IPS DF 6.9 (cell line): Measurements from ENCODE around the gene NEURL1.
"Not testable (repeated sequence)": the region's sequence is repeated elsewhere in the genome, so short reads cannot be mapped to it uniquely, and the experiment has no call there.

Experiments
- DNase-seq: peaks from one replicate; pipeline ENCODE4 v3.0.0-alpha.2; 2013; ENCODE audit warnings: low read depth, low spot score
- H3K27ac ChIP-seq: one replicate; pipeline ENCODE4 v1.5.1; 2013; ENCODE audit warnings: low read length, control low read depth
- H3K27me3 ChIP-seq: 2 replicates; pipeline ENCODE4 v1.6.1; 2013; ENCODE audit warnings: mild to moderate bottlenecking, low read length; ENCODE audit not compliant: control insufficient read depth, insufficient read depth
- H3K36me3 ChIP-seq: 2 replicates; pipeline ENCODE4 v1.6.1; 2013; ENCODE audit warnings: low read length; ENCODE audit not compliant: control insufficient read depth, insufficient read depth
- H3K4me1 ChIP-seq: 2 replicates; pipeline ENCODE4 v1.6.1; 2013; ENCODE audit warnings: low read length; ENCODE audit not compliant: control insufficient read depth, insufficient read depth
- H3K4me3 ChIP-seq: 2 replicates; pipeline ENCODE4 v1.5.1; 2013; ENCODE audit warnings: mild to moderate bottlenecking, low read length
- H3K9me3 ChIP-seq: 2 replicates; pipeline ENCODE4 v1.6.1; 2013; ENCODE audit warnings: low read length, inconsistent platforms; ENCODE audit not compliant: control insufficient read depth, insufficient read depth
- WGBS: extraction: QIAGEN DNeasy Blood & Tissue Kit; methylation state at CpG from one replicate; pipeline ENCODE4 v1.1.7; 2013; ENCODE audit warnings: mixed read lengths, missing lambda C conversion rate; ENCODE audit not compliant: insufficient read length, insufficient coverage; 5-methylcytosine and 5-hydroxymethylcytosine counted together

Gene NEURL1

GRCh38 chr10:103476046-103476768 is 17.3 kb upstream of the NEURL1 start:
- no CpG with 5 or more reads among the region's 11 CpGs for WGBS
- no peaks in the 10 kb centered on the region for H3K27me3 ChIP-seq
- H3K4me1 ChIP-seq, result peaks cover 5% of the 10 kb centered on the region
- no peaks in the 10 kb centered on the region for H3K36me3 ChIP-seq
- no peaks in the 10 kb centered on the region for H3K9me3 ChIP-seq
- H3K27ac ChIP-seq, result no peak overlapping the region
- DNase-seq, result peak; percentile 57
- H3K4me3 ChIP-seq, result no peak overlapping the region

DNA sequence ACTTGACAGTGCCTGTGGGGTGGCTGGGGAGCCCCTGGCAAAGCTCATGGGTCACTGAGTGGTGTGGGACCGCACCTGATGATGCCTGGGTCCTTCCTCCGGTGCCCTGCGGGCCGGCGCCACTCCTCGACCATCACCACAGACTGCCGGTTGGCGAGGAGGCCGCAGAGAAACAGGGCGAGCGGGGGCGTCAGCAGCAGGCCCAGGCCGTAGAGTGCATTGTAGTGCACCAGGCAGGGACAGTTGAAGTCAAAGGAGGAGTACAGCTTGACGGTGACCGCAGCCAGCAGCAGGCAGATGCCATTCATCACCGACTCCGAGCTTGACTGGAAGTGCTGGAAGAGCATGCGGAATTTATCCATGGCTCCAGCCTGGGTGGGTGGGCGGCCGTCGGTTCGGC is 14.8 kb upstream of the NEURL1 start:
- no CpG with 5 or more reads among the region's 22 CpGs for WGBS

DNA sequence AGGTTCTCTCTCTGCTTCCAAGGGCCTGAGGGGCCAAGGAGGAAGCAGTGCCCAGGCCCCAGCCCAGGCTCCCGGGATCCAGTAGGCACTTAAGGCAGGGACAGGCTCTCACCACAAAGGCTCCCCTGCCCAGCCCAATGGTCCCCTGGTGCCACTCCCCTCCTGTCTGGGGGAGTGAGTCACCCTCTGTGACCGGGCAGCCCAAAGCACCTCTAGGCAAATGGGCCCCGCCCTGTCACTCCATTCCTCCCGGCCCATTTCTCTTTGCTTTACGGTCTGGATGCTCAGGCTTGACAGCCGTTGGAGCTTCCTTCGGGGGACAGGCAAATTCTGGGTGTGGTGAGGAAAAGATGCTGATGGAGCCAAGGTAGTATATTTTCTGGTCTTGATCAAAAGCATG is 14.4 kb upstream of the NEURL1 start, which contains the start of gene CALHM3:
Gene CALHM3 (minus strand): TSS at position 106 of the 400 bp plus-strand sequence. CDS start 208 bp downstream, outside the sequence.
- DNase-seq, result no peak

More for the DNA sequence above, 14.8 kb upstream of the NEURL1 start:
- no peaks in the 10 kb centered on the region for H3K27me3 ChIP-seq
- no peaks in the 10 kb centered on the region for H3K36me3 ChIP-seq
- DNase-seq, result no peak
- H3K4me1 ChIP-seq, result peaks cover 3% of the 10 kb centered on the region
- H3K27ac ChIP-seq, result no peak overlapping the region
- H3K4me3 ChIP-seq, result no peak overlapping the region
- no peaks in the 10 kb centered on the region for H3K9me3 ChIP-seq

GRCh38 chr10:103480521-103480920 is 13.0 kb upstream of the NEURL1 start:
- no CpG with 5 or more reads among the region's 5 CpGs for WGBS
- H3K27me3 ChIP-seq, result no peaks in the 10 kb centered on the region
- DNase-seq, result no peak
- H3K4me3 ChIP-seq, result no peak overlapping the region
- no peaks in the 10 kb centered on the region for H3K9me3 ChIP-seq
- peaks cover 3% of the 10 kb centered on the region for H3K4me1 ChIP-seq
- no peak overlapping the region for H3K27ac ChIP-seq
- H3K36me3 ChIP-seq, result no peaks in the 10 kb centered on the region

More for the DNA sequence above, 14.4 kb upstream of the NEURL1 start, which contains the start of gene CALHM3:
- Histone ChIP-seq H3K27me3 (no peaks in the 10 kb centered on the region), H3K4me1 (peaks cover 3% of the 10 kb centered on the region), H3K36me3 (no peaks in the 10 kb centered on the region), H3K4me3 (no peak within 1 kb of the TSS), H3K27ac (no peak within 1 kb of the TSS), H3K9me3 (no peaks in the 10 kb centered on the region)
- WGBS, result no CpG with 5 or more reads among the region's 7 CpGs

DNA sequence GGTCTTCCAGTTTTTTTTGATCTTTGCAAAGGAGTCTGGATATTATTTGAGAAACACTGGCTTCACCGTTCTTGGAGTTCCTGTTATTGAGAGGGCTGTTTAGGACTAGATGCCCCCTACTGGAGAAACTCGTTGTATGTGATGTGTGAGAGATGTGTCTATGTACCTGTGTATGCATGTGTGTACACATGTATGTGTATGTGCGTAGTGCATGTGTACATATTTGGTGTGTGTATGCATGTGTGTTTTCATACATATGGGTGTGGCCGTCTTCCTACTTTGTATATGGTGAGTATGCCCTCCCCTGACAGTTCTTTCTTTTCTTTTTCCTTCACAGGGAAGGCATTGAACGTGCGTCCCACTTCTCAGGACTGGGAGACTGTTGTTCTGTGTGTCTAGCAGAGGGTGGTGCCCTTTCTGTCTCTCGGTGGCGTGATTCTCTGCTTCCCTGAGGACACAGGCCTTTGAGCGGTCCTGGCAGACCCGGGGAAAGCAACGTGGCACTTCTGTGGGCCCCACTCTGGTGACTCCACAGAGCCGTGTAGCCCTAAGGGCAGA is 11.5 kb upstream of the NEURL1 start:
- Histone ChIP-seq H3K27ac (no peak overlapping the region), H3K4me1 (0 out of 2 replicates have a peak, but pooled peaks cover 1% of the 10 kb centered on the region), H3K4me3 (no peak overlapping the region), H3K27me3 (no peaks in the 10 kb centered on the region), H3K36me3 (no peaks in the 10 kb centered on the region), H3K9me3 (no peaks in the 10 kb centered on the region)
- WGBS, result no CpG with 5 or more reads among the region's 12 CpGs
- no peak for DNase-seq

DNA sequence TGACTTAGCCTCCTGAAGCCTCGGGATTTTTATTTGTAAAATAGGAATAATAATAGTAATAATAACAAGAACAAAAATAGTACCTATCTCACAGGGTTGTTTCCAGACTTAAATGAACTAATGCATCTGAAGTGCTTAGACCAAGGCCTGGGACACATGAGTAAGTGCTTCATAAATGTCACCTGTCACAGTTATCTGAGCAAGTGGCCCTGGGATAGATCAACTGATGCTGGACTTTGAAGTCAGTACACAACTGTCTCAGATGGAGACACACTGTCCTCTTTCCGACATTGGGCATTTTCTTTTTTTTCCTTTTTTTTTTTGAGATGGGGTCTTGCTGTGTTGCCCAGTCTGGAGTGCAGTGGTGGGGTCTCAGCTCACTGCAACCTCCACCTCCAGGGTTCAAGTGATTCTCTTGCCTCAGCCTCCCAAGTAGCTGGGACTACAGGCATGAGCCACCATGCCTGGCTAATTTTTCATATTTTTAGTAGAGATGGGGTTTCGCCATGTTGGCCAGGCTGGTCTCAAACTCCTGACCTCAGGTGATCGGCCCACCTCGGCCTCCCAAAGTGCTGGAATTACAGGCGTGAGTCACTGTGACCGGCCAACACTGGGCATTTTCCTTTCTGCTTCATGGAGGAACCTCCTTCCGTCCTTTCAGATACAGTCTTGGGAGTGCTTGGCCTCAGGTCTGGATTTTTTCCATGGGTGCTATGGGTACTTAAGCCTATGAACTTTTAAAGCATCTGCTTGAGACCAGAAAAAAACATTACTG is 6.7 kb upstream of the NEURL1 start:
- H3K27me3 ChIP-seq, H3K4me3 ChIP-seq, H3K27ac ChIP-seq, H3K4me1 ChIP-seq, DNase-seq, H3K9me3 ChIP-seq, H3K36me3 ChIP-seq: not testable (repeated sequence)
- no CpG with 5 or more reads among the region's 8 CpGs for WGBS

DNA sequence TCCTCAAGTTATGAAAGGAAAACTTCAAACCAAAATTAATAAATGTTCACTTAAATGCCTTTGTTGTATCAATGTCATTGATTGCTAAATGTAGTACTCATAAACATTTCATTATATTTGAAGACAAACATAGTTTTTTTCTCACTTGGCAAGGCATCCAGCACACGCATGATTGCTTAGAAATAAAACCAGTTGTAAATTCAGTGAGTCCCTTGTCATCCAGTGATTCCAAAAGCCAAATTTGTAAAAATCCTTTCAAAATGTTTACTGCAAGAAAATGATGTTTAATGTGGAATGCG is 6.1 kb upstream of the NEURL1 start:
- Histone ChIP-seq H3K4me1 (0 out of 2 replicates have a peak, but pooled peaks cover 1% of the 10 kb centered on the region), H3K27me3 (no peaks in the 10 kb centered on the region), H3K4me3 (no peak overlapping the region), H3K27ac (no peak overlapping the region), H3K36me3 (no peaks in the 10 kb centered on the region), H3K9me3 (no peaks in the 10 kb centered on the region)
- no peak for DNase-seq
- WGBS, result no CpG with 5 or more reads among the region's 2 CpGs

DNA sequence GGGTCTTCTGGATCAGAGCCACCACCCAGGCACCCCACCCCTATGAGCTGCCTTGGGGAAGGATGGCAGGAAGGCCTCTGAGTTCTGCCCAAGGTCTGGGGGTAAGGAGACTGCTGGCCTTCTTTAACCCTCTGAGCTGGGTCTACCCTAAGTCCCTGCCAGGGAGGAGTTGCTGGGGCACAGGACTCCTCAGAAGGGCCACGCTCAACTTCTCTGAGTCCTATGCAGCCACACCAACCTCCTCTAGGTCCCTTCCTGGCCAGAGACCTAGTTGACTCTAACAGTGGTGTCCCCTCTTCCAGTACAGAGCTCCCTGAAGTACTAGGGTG is 2.6 kb upstream of the NEURL1 start:
- H3K27ac ChIP-seq, result no peak overlapping the region
- DNase-seq, result no peak
- H3K27me3 ChIP-seq, result peaks cover 16% of the 10 kb centered on the region
- H3K9me3 ChIP-seq, result no peaks in the 10 kb centered on the region
- no peaks in the 10 kb centered on the region for H3K36me3 ChIP-seq
- no CpG with 5 or more reads among the region's 1 CpG for WGBS
- no peak overlapping the region for H3K4me3 ChIP-seq
- H3K4me1 ChIP-seq, result peaks cover 3% of the 10 kb centered on the region; the same call in 1 of the 2 replicates

DNA sequence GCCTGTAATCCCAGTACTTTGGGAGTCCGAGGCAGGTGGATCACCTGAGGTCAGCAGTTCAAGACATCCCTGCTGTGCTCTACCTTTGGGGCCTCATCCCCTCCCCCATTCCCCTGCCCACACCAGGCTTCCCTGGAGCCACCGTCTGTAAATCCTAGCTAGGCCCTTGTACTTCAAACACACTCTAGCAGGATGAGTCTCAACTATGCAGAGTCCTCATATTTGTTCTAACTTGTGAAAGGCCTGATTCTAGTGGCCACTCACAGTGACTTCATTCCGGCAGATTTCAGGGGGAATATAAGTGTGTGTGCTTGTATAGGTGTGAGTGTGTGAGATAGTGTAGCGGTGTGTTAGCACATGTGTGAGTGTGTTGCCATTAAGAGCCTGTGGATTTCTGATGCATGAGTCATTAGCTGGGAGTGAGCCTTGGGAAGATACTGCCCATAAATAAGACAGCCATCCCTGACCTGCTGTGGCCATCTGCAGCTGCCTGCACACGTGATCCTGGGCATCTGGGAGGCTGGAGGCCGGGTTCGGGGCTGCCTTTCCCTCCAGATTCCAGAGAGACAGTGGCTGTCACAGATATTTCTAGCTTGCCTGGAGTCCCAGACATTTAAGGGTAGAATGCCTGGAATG is 1.7 kb upstream of the NEURL1 start:
- WGBS, result no CpG with 5 or more reads among the region's 7 CpGs
- Histone ChIP-seq H3K4me1 (peaks cover 3% of the 10 kb centered on the region; the same call in 1 of the 2 replicates), H3K4me3 (no peak overlapping the region), H3K9me3 (no peaks in the 10 kb centered on the region), H3K27ac (no peak overlapping the region), H3K27me3 (peaks cover 16% of the 10 kb centered on the region), H3K36me3 (no peaks in the 10 kb centered on the region)
- no peak for DNase-seq

GRCh38 chr10:103492655-103493261 is 747 bp upstream of the NEURL1 start:
- WGBS, result no CpG with 5 or more reads among the region's 5 CpGs
- peaks cover 16% of the 10 kb centered on the region for H3K27me3 ChIP-seq
- H3K36me3 ChIP-seq, result no peaks in the 10 kb centered on the region
- peaks cover 3% of the 10 kb centered on the region; the same call in 1 of the 2 replicates for H3K4me1 ChIP-seq
- no peak for DNase-seq
- no peak overlapping the region for H3K27ac ChIP-seq
- H3K4me3 ChIP-seq, result no peak overlapping the region; the same call in 1 of the 2 replicates
- no peaks in the 10 kb centered on the region for H3K9me3 ChIP-seq
